ENCODE results near the gene MTHFD2L.

The MTHFD2L gene

DNA sequence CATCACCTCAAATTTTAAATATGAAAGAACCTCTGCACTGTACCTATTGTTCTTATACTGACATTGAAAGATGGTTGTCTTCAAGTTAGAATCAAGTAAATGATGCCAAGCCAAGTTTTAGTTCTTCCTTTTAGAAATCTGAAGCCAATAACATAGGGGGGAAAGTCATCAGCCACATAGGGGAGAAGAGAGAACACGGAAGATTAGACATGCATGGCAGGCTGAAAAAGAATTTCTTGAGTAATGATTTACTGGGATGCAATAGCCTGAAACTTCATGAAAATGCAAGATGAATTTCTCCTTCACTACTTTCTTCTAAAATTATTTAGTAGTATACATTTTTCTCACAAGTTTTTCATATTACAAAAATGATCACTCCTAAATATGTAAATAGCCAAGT is 136.8 kb downstream of the MTHFD2L start:
- DNase-seq (ENCODE audit: low read depth): no peak
- TF ChIP-seq, protein P1, sequence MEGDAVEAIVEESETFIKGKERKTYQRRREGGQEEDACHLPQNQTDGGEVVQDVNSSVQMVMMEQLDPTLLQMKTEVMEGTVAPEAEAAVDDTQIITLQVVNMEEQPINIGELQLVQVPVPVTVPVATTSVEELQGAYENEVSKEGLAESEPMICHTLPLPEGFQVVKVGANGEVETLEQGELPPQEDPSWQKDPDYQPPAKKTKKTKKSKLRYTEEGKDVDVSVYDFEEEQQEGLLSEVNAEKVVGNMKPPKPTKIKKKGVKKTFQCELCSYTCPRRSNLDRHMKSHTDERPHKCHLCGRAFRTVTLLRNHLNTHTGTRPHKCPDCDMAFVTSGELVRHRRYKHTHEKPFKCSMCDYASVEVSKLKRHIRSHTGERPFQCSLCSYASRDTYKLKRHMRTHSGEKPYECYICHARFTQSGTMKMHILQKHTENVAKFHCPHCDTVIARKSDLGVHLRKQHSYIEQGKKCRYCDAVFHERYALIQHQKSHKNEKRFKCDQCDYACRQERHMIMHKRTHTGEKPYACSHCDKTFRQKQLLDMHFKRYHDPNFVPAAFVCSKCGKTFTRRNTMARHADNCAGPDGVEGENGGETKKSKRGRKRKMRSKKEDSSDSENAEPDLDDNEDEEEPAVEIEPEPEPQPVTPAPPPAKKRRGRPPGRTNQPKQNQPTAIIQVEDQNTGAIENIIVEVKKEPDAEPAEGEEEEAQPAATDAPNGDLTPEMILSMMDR (IDR thresholded peaks at IDR 0.05; ENCODE audit: control insufficient read depth, insufficient read depth, low read depth, low read length, missing control alignments): no peak
- no peak overlapping the region for H3K4me3 ChIP-seq (ENCODE audit: control insufficient read depth, low read depth, low read length)

DNA sequence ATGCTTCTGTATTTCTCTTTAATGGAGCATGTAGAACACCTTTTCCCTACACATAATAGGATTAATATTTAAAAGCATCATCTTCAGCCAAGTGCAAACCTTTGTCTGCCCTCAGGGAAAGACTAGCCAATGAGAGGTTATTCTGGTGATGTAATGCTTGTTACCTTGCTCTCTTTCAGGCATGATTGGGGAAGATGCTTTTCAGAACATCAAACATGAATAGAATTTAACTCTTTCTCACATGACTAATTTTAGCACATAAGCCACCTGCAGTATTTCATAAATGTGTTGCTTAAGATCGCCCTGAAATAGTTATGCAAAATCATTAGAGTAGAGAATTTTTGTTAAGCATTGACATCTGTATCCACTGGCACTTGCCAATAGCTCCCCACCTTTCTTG is 139.6 kb downstream of the MTHFD2L start:
- no peak overlapping the region for H3K4me3 ChIP-seq (ENCODE audit: control insufficient read depth, low read depth, low read length)
- DNase-seq (ENCODE audit: low read depth): no peak
- TF ChIP-seq, protein P1 (IDR thresholded peaks at IDR 0.05; ENCODE audit: control insufficient read depth, insufficient read depth, low read depth, low read length, missing control alignments): no peak

DNA sequence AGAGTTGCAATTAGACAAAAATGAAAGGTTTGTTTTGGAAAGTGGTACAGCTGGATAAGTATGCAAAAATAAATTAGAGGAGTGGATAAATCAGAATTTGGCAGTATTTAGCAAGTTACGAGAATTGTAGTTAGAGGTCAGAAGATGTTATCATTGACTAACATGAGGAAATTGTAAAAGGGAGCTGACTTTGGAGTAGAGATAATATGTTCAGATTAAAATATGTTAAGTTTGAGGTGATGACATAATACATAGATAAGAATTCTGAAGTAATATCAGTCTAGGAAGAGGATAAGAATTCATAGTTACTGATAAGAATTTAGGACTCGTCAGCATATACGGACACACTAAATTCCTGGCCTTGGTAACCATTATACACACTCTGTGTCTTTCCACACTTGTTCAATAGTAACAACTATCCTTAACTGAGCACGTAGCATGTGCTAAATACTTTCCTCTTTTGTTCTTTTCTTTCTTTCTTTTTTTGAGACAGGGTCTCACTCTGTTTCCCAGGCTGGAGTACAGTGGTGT is 146.2 kb downstream of the MTHFD2L start:
- TF ChIP-seq, protein P1 (IDR thresholded peaks at IDR 0.05; ENCODE audit: control insufficient read depth, insufficient read depth, low read depth, low read length, missing control alignments): no peak
- no peak overlapping the region for H3K4me3 ChIP-seq (ENCODE audit: control insufficient read depth, low read depth, low read length)
- no peak for DNase-seq (ENCODE audit: low read depth)

DNA sequence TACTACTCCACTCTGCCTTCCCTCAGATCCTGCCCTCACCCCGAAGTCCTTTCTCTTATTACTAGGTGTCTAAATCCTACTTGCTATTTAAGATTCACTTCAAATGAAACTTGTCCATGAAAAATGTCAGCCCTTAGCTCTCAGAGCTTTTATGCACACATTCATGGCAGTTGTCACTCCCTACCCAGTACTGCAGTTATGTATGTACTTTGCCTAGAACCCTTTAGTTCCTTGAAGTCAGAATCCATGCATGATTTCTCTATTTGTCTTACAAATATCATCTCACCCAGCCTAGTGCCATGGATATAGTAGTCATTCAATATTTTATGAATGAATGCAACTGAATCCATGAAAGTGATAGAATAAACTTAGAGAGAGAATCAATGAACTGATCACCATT is 147.1 kb downstream of the MTHFD2L start:
- TF ChIP-seq, protein P1 (IDR thresholded peaks at IDR 0.05; ENCODE audit: control insufficient read depth, insufficient read depth, low read depth, low read length, missing control alignments): no peak
- no peak for DNase-seq (ENCODE audit: low read depth)
- no peak overlapping the region for H3K4me3 ChIP-seq (ENCODE audit: control insufficient read depth, low read depth, low read length)

DNA sequence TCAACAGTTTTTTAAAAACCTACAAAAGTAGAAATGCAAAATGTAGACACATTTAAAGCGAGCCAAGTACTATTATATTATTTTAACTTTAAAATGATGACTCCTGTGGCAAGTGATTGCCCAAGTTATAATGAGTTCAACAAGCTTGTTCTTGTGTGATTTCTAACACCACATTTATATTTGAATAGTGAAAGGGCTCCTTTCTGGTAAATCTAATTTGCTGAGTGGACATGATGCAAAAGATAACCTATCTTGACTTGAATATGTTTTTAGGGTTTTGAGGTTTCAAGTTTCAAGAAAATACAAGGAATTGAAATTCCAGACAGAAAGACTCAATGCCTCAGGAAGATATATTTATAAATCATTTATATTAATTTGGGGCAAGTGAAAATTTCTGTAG is 149.3 kb downstream of the MTHFD2L start:
- no peak for DNase-seq (ENCODE audit: low read depth)
- TF ChIP-seq, protein P1 (IDR thresholded peaks at IDR 0.05; ENCODE audit: control insufficient read depth, insufficient read depth, low read depth, low read length, missing control alignments): no peak
- no peak overlapping the region for H3K4me3 ChIP-seq (ENCODE audit: control insufficient read depth, low read depth, low read length)

DNA sequence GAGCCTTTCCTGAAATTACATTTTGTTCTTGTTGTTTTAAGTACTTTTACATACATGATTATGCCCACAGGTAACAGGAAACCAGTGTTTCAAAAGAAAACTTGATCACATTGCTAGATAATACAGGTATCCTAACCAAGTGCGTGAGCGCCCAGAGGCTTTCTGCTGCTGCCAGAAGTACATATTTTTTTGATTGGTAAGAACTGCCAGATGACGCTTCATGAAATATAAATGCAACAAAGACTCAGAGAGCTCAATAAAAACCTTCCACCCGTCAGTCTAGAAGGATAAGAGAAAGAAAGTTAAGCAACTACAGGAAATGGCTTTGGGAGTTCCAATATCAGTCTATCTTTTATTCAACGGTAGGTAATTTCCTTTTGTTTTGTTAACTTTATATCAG is 150.3 kb downstream of the MTHFD2L start, which contains the start of gene EPGN:
Gene EPGN, plus strand, starts transcription at position 256 of the 400 bp plus-strand sequence. Its CDS starts 64 bp downstream, at position 320.
- TF ChIP-seq, protein P1 (IDR thresholded peaks at IDR 0.05; ENCODE audit: control insufficient read depth, insufficient read depth, low read depth, low read length, missing control alignments): no peak
- DNase-seq (ENCODE audit: low read depth): no peak
- no peak within 1 kb of the TSS for H3K4me3 ChIP-seq (ENCODE audit: control insufficient read depth, low read depth, low read length)

DNA sequence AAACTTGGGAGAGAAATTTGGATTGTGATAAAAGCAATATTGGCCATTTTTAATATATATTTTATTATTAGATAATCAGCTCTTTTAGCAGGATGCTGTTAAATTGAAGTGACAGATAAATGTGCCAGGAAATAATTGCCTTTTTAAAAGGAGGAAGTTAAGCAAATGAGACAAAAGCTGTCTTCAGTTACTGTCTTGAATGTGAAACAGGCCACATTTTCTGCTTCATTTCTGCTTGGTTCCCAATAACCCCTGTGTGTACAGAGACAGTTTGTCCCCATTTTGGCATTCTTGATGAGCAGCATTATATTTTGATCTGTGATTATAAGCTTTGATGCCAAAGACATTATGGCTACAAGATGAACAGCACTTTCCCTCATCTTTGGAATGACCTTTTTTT is 151.3 kb downstream of the MTHFD2L start:
- DNase-seq (ENCODE audit: low read depth): no peak
- H3K4me3 ChIP-seq (ENCODE audit: control insufficient read depth, low read depth, low read length): no peak overlapping the region
- TF ChIP-seq, protein P1 (IDR thresholded peaks at IDR 0.05; ENCODE audit: control insufficient read depth, insufficient read depth, low read depth, low read length, missing control alignments): no peak

All from AG09309 (cell line).